Mucosa of rectum (tissue), 2 donors: ENCODE measurements around the gene RORB.

Experiments used
- H3K27ac ChIP-seq, 2 donors: one replicate each; pipeline ENCODE4 v1.7.0; 2013; ENCODE audit warnings: inconsistent platforms in 2 of 2, low read depth in 2 of 2, low read length in 2 of 2
- H3K27me3 ChIP-seq, 2 donors: one replicate each; pipeline ENCODE4 v1.7.0; 2013; ENCODE audit warnings: low read length in 2 of 2; ENCODE audit not compliant: control insufficient read depth in 2 of 2, insufficient read depth in 2 of 2
- H3K36me3 ChIP-seq, 2 donors: one replicate each; pipeline ENCODE4 v1.7.0; 2013; ENCODE audit warnings: low read length in 2 of 2; ENCODE audit not compliant: control insufficient read depth in 2 of 2, insufficient read depth in 2 of 2
- H3K4me1 ChIP-seq, 2 donors: one replicate each; pipeline ENCODE4 v1.7.0; 2013; ENCODE audit warnings: low read length in 2 of 2, mild to moderate bottlenecking in 1 of 2; ENCODE audit not compliant: control insufficient read depth in 2 of 2, insufficient read depth in 2 of 2
- H3K4me3 ChIP-seq, 2 donors: one replicate each; pipeline ENCODE4 v1.7.0; 2013; ENCODE audit warnings: low read length in 2 of 2
- H3K9ac ChIP-seq, 2 donors: one replicate each; pipeline ENCODE4 v1.7.0; 2013; ENCODE audit warnings: low read length in 2 of 2, low read depth in 1 of 2, mild to moderate bottlenecking in 1 of 2
- H3K9me3 ChIP-seq, 2 donors: one replicate each; pipeline ENCODE4 v1.7.0; 2013; ENCODE audit warnings: low read length in 2 of 2; ENCODE audit not compliant: control insufficient read depth in 2 of 2
- donor health status: healthy.
- donor health status: Normal muscosa, but diverticular disease.

Gene RORB

GRCh38 chr9:74643303-74643923, 146.3 kb downstream of the RORB start:
- Histone ChIP-seq H3K9me3 (no peaks in the 10 kb centered on the region), H3K9ac (no peak overlapping the region), H3K4me3 (no peak overlapping the region), H3K27ac (no peak overlapping the region), H3K4me1 (no peaks in the 10 kb centered on the region), H3K36me3 (no peaks in the 10 kb centered on the region), H3K27me3 (no peaks in the 10 kb centered on the region)

- Histone ChIP-seq H3K9ac (no peak overlapping the region), H3K27ac (no peak overlapping the region), H3K27me3 (no peaks in the 10 kb centered on the region), H3K4me1 (no peaks in the 10 kb centered on the region), H3K4me3 (no peak overlapping the region), H3K9me3 (no peaks in the 10 kb centered on the region), H3K36me3 (no peaks in the 10 kb centered on the region)
These were observed 146.9 kb downstream of the RORB start for GRCh38 chr9:74644023-74644422.

- Histone ChIP-seq H3K9ac (no peak overlapping the region), H3K36me3 (no peaks in the 10 kb centered on the region), H3K9me3 (no peaks in the 10 kb centered on the region), H3K27ac (no peak overlapping the region), H3K4me1 (no peaks in the 10 kb centered on the region), H3K4me3 (no peak overlapping the region), H3K27me3 (no peaks in the 10 kb centered on the region)
These were observed 148.0 kb downstream of the RORB start for GRCh38 chr9:74645007-74645639.

- Histone ChIP-seq H3K27ac (no peak overlapping the region), H3K4me1 (no peaks in the 10 kb centered on the region), H3K9ac (no peak overlapping the region), H3K36me3 (no peaks in the 10 kb centered on the region), H3K9me3 (no peaks in the 10 kb centered on the region), H3K27me3 (no peaks in the 10 kb centered on the region), H3K4me3 (no peak overlapping the region)
These were observed 156.4 kb downstream of the RORB start for GRCh38 chr9:74653410-74654080.

- Histone ChIP-seq H3K4me1 (no peaks in the 10 kb centered on the region), H3K9ac (no peak overlapping the region), H3K27me3 (no peaks in the 10 kb centered on the region), H3K36me3 (no peaks in the 10 kb centered on the region), H3K4me3 (no peak overlapping the region), H3K27ac (no peak overlapping the region), H3K9me3 (no peaks in the 10 kb centered on the region)
These were observed 165.5 kb downstream of the RORB start for GRCh38 chr9:74662674-74663073.

- no peak overlapping the region for H3K4me3 ChIP-seq
These were observed 166.3 kb downstream of the RORB start for GRCh38 chr9:74663439-74663838.

GRCh38 chr9:74666625-74667316, 169.6 kb downstream of the RORB start:
- Histone ChIP-seq H3K9ac (no peak overlapping the region), H3K27me3 (no peaks in the 10 kb centered on the region), H3K27ac (no peak overlapping the region), H3K36me3 (no peaks in the 10 kb centered on the region), H3K4me1 (no peaks in the 10 kb centered on the region), H3K4me3 (no peak overlapping the region), H3K9me3 (no peaks in the 10 kb centered on the region)

More at GRCh38 chr9:74663439-74663838, 166.3 kb downstream of the RORB start:
- H3K27ac ChIP-seq = no peak overlapping the region
- no peak overlapping the region for H3K9ac ChIP-seq
- H3K36me3 ChIP-seq = no peaks in the 10 kb centered on the region
- H3K27me3 ChIP-seq = no peaks in the 10 kb centered on the region
- no peaks in the 10 kb centered on the region for H3K9me3 ChIP-seq
- no peaks in the 10 kb centered on the region for H3K4me1 ChIP-seq

- no peaks in the 10 kb centered on the region for H3K27me3 ChIP-seq
- no peaks in the 10 kb centered on the region for H3K4me1 ChIP-seq
- no peak overlapping the region for H3K4me3 ChIP-seq
- no peak overlapping the region for H3K9ac ChIP-seq
- H3K27ac ChIP-seq = no peak overlapping the region
- H3K9me3 ChIP-seq = no peaks in the 10 kb centered on the region
- no peaks in the 10 kb centered on the region for H3K36me3 ChIP-seq
These were observed 175.1 kb downstream of the RORB start for GRCh38 chr9:74672237-74672636.

GRCh38 chr9:74674077-74674476, 176.9 kb downstream of the RORB start:
- no peak overlapping the region for H3K4me3 ChIP-seq
- no peak overlapping the region for H3K27ac ChIP-seq
- no peaks in the 10 kb centered on the region for H3K36me3 ChIP-seq
- H3K9me3 ChIP-seq = no peaks in the 10 kb centered on the region
- H3K4me1 ChIP-seq = no peaks in the 10 kb centered on the region
- H3K27me3 ChIP-seq = no peaks in the 10 kb centered on the region
- no peak overlapping the region for H3K9ac ChIP-seq

- Histone ChIP-seq H3K9ac (no peak overlapping the region), H3K4me1 (no peaks in the 10 kb centered on the region), H3K27ac (no peak overlapping the region), H3K4me3 (no peak overlapping the region), H3K27me3 (no peaks in the 10 kb centered on the region), H3K9me3 (no peaks in the 10 kb centered on the region), H3K36me3 (no peaks in the 10 kb centered on the region)
These were observed 184.8 kb downstream of the RORB start for GRCh38 chr9:74681906-74682305.
